ENCODE data around the gene GNAI3. TPM values are rescaled to one million over a fixed set of nuclear protein-coding genes. Genes with fewer than 3 reads are reported as not detected.

The GNAI3 gene
- total RNA-seq, 1 donor from 2014 or later = 6.7 TPM

GRCh38 chr1:109630898-109631512 lies 82.6 kb downstream of the GNAI3 start:
- Histone ChIP-seq H3K4me3 (no peak overlapping the region), H3K36me3 (peaks cover 51% of the 10 kb centered on the region), H3K27me3 (ENCODE audit: low read depth) (no peaks in the 10 kb centered on the region), H3K4me1 (peaks cover 5% of the 10 kb centered on the region), H3K27ac (no peak overlapping the region), H3K9me3 (no peaks in the 10 kb centered on the region)
- intact Hi-C loops (cut with DNase I) = loop anchor here (10.0 kb wide), 1 partner anchor 86 kb away; the partner anchor contains the start of gene GNAI3
- TF ChIP-seq CTCF (IDR thresholded peaks at IDR 0.05) = no peak
- no peak for DNase-seq
- no peak for ATAC-seq

GRCh38 chr1:109631513-109632505 lies 83.4 kb downstream of the GNAI3 start:
- Histone ChIP-seq H3K27me3 (ENCODE audit: low read depth) (no peaks in the 10 kb centered on the region), H3K36me3 (peaks cover 43% of the 10 kb centered on the region)
- intact Hi-C loops (cut with DNase I) = loop anchor here (10.0 kb wide), 1 partner anchor 87 kb away; the partner anchor contains the start of gene GNAI3

GRCh38 chr1:109632671-109633346 lies 84.4 kb downstream of the GNAI3 start:
- H3K27me3 ChIP-seq (ENCODE audit: low read depth) = no peaks in the 10 kb centered on the region
- no peak for DNase-seq
- ATAC-seq = no peak
- H3K27ac ChIP-seq = peak overlapping the region; percentile 24
- no peak for TF ChIP-seq CTCF (IDR thresholded peaks at IDR 0.05)
- H3K9me3 ChIP-seq = no peaks in the 10 kb centered on the region
- H3K4me3 ChIP-seq = no peak overlapping the region
- H3K36me3 ChIP-seq = peaks cover 33% of the 10 kb centered on the region
- peaks cover 5% of the 10 kb centered on the region for H3K4me1 ChIP-seq
- intact Hi-C loops (cut with DNase I) = loop anchor here (10.0 kb wide), 1 partner anchor 88 kb away; the partner anchor contains the start of gene GNAI3

More at GRCh38 chr1:109631513-109632505, 83.4 kb downstream of the GNAI3 start:
- no peak overlapping the region for H3K27ac ChIP-seq
- no peak for TF ChIP-seq CTCF (IDR thresholded peaks at IDR 0.05)
- DNase-seq = no peak
- no peaks in the 10 kb centered on the region for H3K9me3 ChIP-seq
- no peak overlapping the region for H3K4me3 ChIP-seq
- ATAC-seq = no peak
- H3K4me1 ChIP-seq = peaks cover 5% of the 10 kb centered on the region

GRCh38 chr1:109634292-109634691 lies 85.9 kb downstream of the GNAI3 start:
- DNase-seq = no peak
- intact Hi-C loops (cut with DNase I) = loop anchor here (10.0 kb wide), 1 partner anchor 89 kb away; the partner anchor contains the start of gene GNAI3
- no peak for ATAC-seq
- Histone ChIP-seq H3K4me3 (no peak overlapping the region), H3K27me3 (ENCODE audit: low read depth) (no peaks in the 10 kb centered on the region), H3K4me1 (peaks cover 5% of the 10 kb centered on the region), H3K36me3 (peaks cover 18% of the 10 kb centered on the region), H3K27ac (no peak overlapping the region), H3K9me3 (no peaks in the 10 kb centered on the region)
- TF ChIP-seq CTCF (IDR thresholded peaks at IDR 0.05) = no peak
